Measurements from ENCODE around the gene EIF4EBP3. TPM values are rescaled to one million over a fixed set of nuclear protein-coding genes. Genes with fewer than 3 reads are reported as not detected.

Gene EIF4EBP3
- total RNA-seq, 1 donor: 4.7 TPM

GRCh38 chr5:140509898-140510297 is 37.6 kb upstream of the EIF4EBP3 start:
- no peaks in the 10 kb centered on the region for H3K27me3 ChIP-seq (ENCODE audit: insufficient read depth, low read length)
- no peaks in the 10 kb centered on the region for H3K9me3 ChIP-seq (ENCODE audit: low read depth, low read length)
- H3K36me3 ChIP-seq (ENCODE audit: insufficient read depth, low read length): peaks cover 63% of the 10 kb centered on the region
- no peak overlapping the region for H3K4me3 ChIP-seq (ENCODE audit: insufficient read depth, low read length)
- H3K27ac ChIP-seq (ENCODE audit: low read depth, low read length): no peak overlapping the region
- no peaks in the 10 kb centered on the region for H3K79me2 ChIP-seq (ENCODE audit: insufficient read depth, low read length)
- H3K4me1 ChIP-seq (ENCODE audit: insufficient read depth, low read length): no peaks in the 10 kb centered on the region
- no peak overlapping the region for H2AFZ ChIP-seq (ENCODE audit: low read length)
- DNase-seq (ENCODE audit: insufficient read length, low spot score, missing footprints): no peak
- TF ChIP-seq CTCF (IDR thresholded peaks at IDR 0.05; ENCODE audit: extremely low read depth, low read depth, low read length): no peak
- H4K20me1 ChIP-seq (ENCODE audit: insufficient read depth, low read length): no peaks in the 10 kb centered on the region
- H3K4me2 ChIP-seq (ENCODE audit: insufficient read depth, low read length): no peak overlapping the region

- Histone ChIP-seq H3K4me1 (ENCODE audit: insufficient read depth, low read length) (no peaks in the 10 kb centered on the region), H3K9me3 (ENCODE audit: low read depth, low read length) (no peaks in the 10 kb centered on the region), H2AFZ (ENCODE audit: low read length) (no peak overlapping the region), H3K27me3 (ENCODE audit: insufficient read depth, low read length) (no peaks in the 10 kb centered on the region), H3K4me2 (ENCODE audit: insufficient read depth, low read length) (no peak overlapping the region), H3K36me3 (ENCODE audit: insufficient read depth, low read length) (peaks cover 40% of the 10 kb centered on the region), H3K79me2 (ENCODE audit: insufficient read depth, low read length) (no peaks in the 10 kb centered on the region), H4K20me1 (ENCODE audit: insufficient read depth, low read length) (no peaks in the 10 kb centered on the region), H3K4me3 (ENCODE audit: insufficient read depth, low read length) (no peak overlapping the region), H3K27ac (ENCODE audit: low read depth, low read length) (no peak overlapping the region)
- no peak for DNase-seq (ENCODE audit: insufficient read length, low spot score, missing footprints)
- TF ChIP-seq CTCF (IDR thresholded peaks at IDR 0.05; ENCODE audit: extremely low read depth, low read depth, low read length): no peak
Observed at GRCh38 chr5:140513124-140513523, 34.3 kb upstream of the EIF4EBP3 start.

GRCh38 chr5:140524003-140524402 is 23.5 kb upstream of the EIF4EBP3 start:
- Histone ChIP-seq H4K20me1 (ENCODE audit: insufficient read depth, low read length) (no peaks in the 10 kb centered on the region), H3K4me1 (ENCODE audit: insufficient read depth, low read length) (no peaks in the 10 kb centered on the region), H3K4me3 (ENCODE audit: insufficient read depth, low read length) (no peak overlapping the region), H3K79me2 (ENCODE audit: insufficient read depth, low read length) (no peaks in the 10 kb centered on the region), H3K27me3 (ENCODE audit: insufficient read depth, low read length) (no peaks in the 10 kb centered on the region), H3K36me3 (ENCODE audit: insufficient read depth, low read length) (peaks cover 47% of the 10 kb centered on the region), H3K4me2 (ENCODE audit: insufficient read depth, low read length) (no peak overlapping the region), H3K27ac (ENCODE audit: low read depth, low read length) (no peak overlapping the region), H2AFZ (ENCODE audit: low read length) (no peak overlapping the region), H3K9me3 (ENCODE audit: low read depth, low read length) (no peaks in the 10 kb centered on the region)
- DNase-seq (ENCODE audit: insufficient read length, low spot score, missing footprints): no peak
- no peak for TF ChIP-seq CTCF (IDR thresholded peaks at IDR 0.05; ENCODE audit: extremely low read depth, low read depth, low read length)

GRCh38 chr5:140540227-140540626 is 7.2 kb upstream of the EIF4EBP3 start:
- no peak overlapping the region for H2AFZ ChIP-seq (ENCODE audit: low read length)
- H3K79me2 ChIP-seq (ENCODE audit: insufficient read depth, low read length): peaks cover 8% of the 10 kb centered on the region
- H4K20me1 ChIP-seq (ENCODE audit: insufficient read depth, low read length): no peaks in the 10 kb centered on the region
- no peak overlapping the region for H3K27ac ChIP-seq (ENCODE audit: low read depth, low read length)
- H3K4me2 ChIP-seq (ENCODE audit: insufficient read depth, low read length): no peak overlapping the region
- no peaks in the 10 kb centered on the region for H3K9me3 ChIP-seq (ENCODE audit: low read depth, low read length)
- no peak overlapping the region for H3K4me3 ChIP-seq (ENCODE audit: insufficient read depth, low read length)
- peaks cover 54% of the 10 kb centered on the region for H3K36me3 ChIP-seq (ENCODE audit: insufficient read depth, low read length)
- H3K27me3 ChIP-seq (ENCODE audit: insufficient read depth, low read length): no peaks in the 10 kb centered on the region
- TF ChIP-seq CTCF (IDR thresholded peaks at IDR 0.05; ENCODE audit: extremely low read depth, low read depth, low read length): no peak
- H3K4me1 ChIP-seq (ENCODE audit: insufficient read depth, low read length): no peaks in the 10 kb centered on the region
- DNase-seq (ENCODE audit: insufficient read length, low spot score, missing footprints): peak; percentile 17

All from osteoblast (primary cell).